Measurements from ENCODE around the gene FOS. TPM values are rescaled to one million over a fixed set of nuclear protein-coding genes. Genes with fewer than 3 reads are reported as not detected.

The FOS gene
- total RNA-seq, 1 experiment from 2014 or later = 7.9 TPM

GRCh38 chr14:75258803-75259509 lies 19.7 kb upstream of the FOS start:
- Histone ChIP-seq H3K4me1 (replicated peaks) (peaks cover 16% of the 10 kb centered on the region), H3K36me3 (no peaks in the 10 kb centered on the region), H3K9me3 (replicated peaks) (no peaks in the 10 kb centered on the region), H3K27ac (peak overlapping the region; percentile 97), H3K4me3 (peak overlapping the region; percentile 40), H3K27me3 (replicated peaks) (no peaks in the 10 kb centered on the region)
- DNase-seq (ENCODE audit: low read depth in 1 of 2, low spot score in 2 of 2) = peak; percentile 97

- H3K36me3 ChIP-seq = no peaks in the 10 kb centered on the region
- H3K4me1 ChIP-seq (replicated peaks) = peaks cover 16% of the 10 kb centered on the region
- no peaks in the 10 kb centered on the region for H3K9me3 ChIP-seq (replicated peaks)
- no peaks in the 10 kb centered on the region for H3K27me3 ChIP-seq (replicated peaks)
- H3K4me3 ChIP-seq = peak overlapping the region; percentile 40
- H3K27ac ChIP-seq = peak overlapping the region; percentile 97
- DNase-seq (ENCODE audit: low read depth in 1 of 2, low spot score in 2 of 2) = peak in 1 of 2 experiments; percentile 42
Observed at GRCh38 chr14:75259510-75259855, 19.1 kb upstream of the FOS start.

GRCh38 chr14:75260025-75260763 lies 18.4 kb upstream of the FOS start:
- DNase-seq (ENCODE audit: low read depth in 1 of 2, low spot score in 2 of 2) = no peak
- H3K9me3 ChIP-seq (replicated peaks) = no peaks in the 10 kb centered on the region
- H3K36me3 ChIP-seq = no peaks in the 10 kb centered on the region
- no peak overlapping the region for H3K4me3 ChIP-seq
- H3K27me3 ChIP-seq (replicated peaks) = no peaks in the 10 kb centered on the region
- H3K4me1 ChIP-seq (replicated peaks) = peaks cover 16% of the 10 kb centered on the region
- H3K27ac ChIP-seq = peak overlapping the region; percentile 97

GRCh38 chr14:75261820-75262219 lies 16.8 kb upstream of the FOS start:
- Histone ChIP-seq H3K27ac (no peak overlapping the region), H3K36me3 (no peaks in the 10 kb centered on the region), H3K27me3 (replicated peaks) (no peaks in the 10 kb centered on the region), H3K4me3 (no peak overlapping the region), H3K4me1 (replicated peaks) (peaks cover 25% of the 10 kb centered on the region), H3K9me3 (replicated peaks) (no peaks in the 10 kb centered on the region)
- DNase-seq (ENCODE audit: low read depth in 1 of 2, low spot score in 2 of 2) = no peak

- H3K9me3 ChIP-seq (replicated peaks) = no peaks in the 10 kb centered on the region
- H3K36me3 ChIP-seq = no peaks in the 10 kb centered on the region
- H3K27ac ChIP-seq = no peak overlapping the region
- H3K27me3 ChIP-seq (replicated peaks) = no peaks in the 10 kb centered on the region
- no peak for DNase-seq (ENCODE audit: low read depth in 1 of 2, low spot score in 2 of 2)
- H3K4me3 ChIP-seq = no peak overlapping the region
- H3K4me1 ChIP-seq (replicated peaks) = peaks cover 34% of the 10 kb centered on the region
Observed at GRCh38 chr14:75262641-75263040, 16.0 kb upstream of the FOS start.

GRCh38 chr14:75264036-75264435 lies 14.6 kb upstream of the FOS start:
- no peak overlapping the region for H3K4me3 ChIP-seq
- no peak overlapping the region for H3K27ac ChIP-seq

GRCh38 chr14:75267141-75267721 lies 11.4 kb upstream of the FOS start:
- Histone ChIP-seq H3K27me3 (replicated peaks) (no peaks in the 10 kb centered on the region), H3K4me1 (replicated peaks) (peaks cover 22% of the 10 kb centered on the region), H3K9me3 (replicated peaks) (no peaks in the 10 kb centered on the region), H3K27ac (peak overlapping the region; percentile 87), H3K36me3 (no peaks in the 10 kb centered on the region), H3K4me3 (no peak overlapping the region)
- DNase-seq (ENCODE audit: low read depth in 1 of 2, low spot score in 2 of 2) = peak in 1 of 2 experiments; percentile 80

More at GRCh38 chr14:75264036-75264435, 14.6 kb upstream of the FOS start:
- Histone ChIP-seq H3K9me3 (replicated peaks) (no peaks in the 10 kb centered on the region), H3K36me3 (no peaks in the 10 kb centered on the region), H3K27me3 (replicated peaks) (no peaks in the 10 kb centered on the region), H3K4me1 (replicated peaks) (peaks cover 31% of the 10 kb centered on the region)
- DNase-seq (ENCODE audit: low read depth in 1 of 2, low spot score in 2 of 2) = no peak

- Histone ChIP-seq H3K36me3 (no peaks in the 10 kb centered on the region), H3K4me3 (no peak overlapping the region), H3K27ac (no peak overlapping the region), H3K4me1 (replicated peaks) (peaks cover 36% of the 10 kb centered on the region), H3K27me3 (replicated peaks) (no peaks in the 10 kb centered on the region), H3K9me3 (replicated peaks) (no peaks in the 10 kb centered on the region)
- DNase-seq (ENCODE audit: low read depth in 1 of 2, low spot score in 2 of 2) = no peak
Observed at GRCh38 chr14:75268633-75269550, 9.7 kb upstream of the FOS start.

- Histone ChIP-seq H3K9me3 (replicated peaks) (no peaks in the 10 kb centered on the region), H3K36me3 (no peaks in the 10 kb centered on the region), H3K4me3 (no peak overlapping the region), H3K4me1 (replicated peaks) (peaks cover 48% of the 10 kb centered on the region), H3K27me3 (replicated peaks) (no peaks in the 10 kb centered on the region), H3K27ac (no peak overlapping the region)
- no peak for DNase-seq (ENCODE audit: low read depth in 1 of 2, low spot score in 2 of 2)
Observed at GRCh38 chr14:75271514-75271913, 7.1 kb upstream of the FOS start.

- Histone ChIP-seq H3K27me3 (replicated peaks) (no peaks in the 10 kb centered on the region), H3K4me3 (no peak overlapping the region), H3K27ac (peak overlapping the region; percentile 35), H3K9me3 (replicated peaks) (no peaks in the 10 kb centered on the region), H3K4me1 (replicated peaks) (peaks cover 45% of the 10 kb centered on the region), H3K36me3 (no peaks in the 10 kb centered on the region)
- peak; percentile 70 to 84 for DNase-seq (ENCODE audit: low read depth in 1 of 2, low spot score in 2 of 2)
Observed at GRCh38 chr14:75273272-75274049, 5.2 kb upstream of the FOS start.

GRCh38 chr14:75274050-75274898 lies 4.4 kb upstream of the FOS start:
- peak overlapping the region; percentile 35 for H3K27ac ChIP-seq
- H3K4me3 ChIP-seq = no peak overlapping the region
- H3K9me3 ChIP-seq (replicated peaks) = no peaks in the 10 kb centered on the region
- H3K36me3 ChIP-seq = no peaks in the 10 kb centered on the region
- H3K27me3 ChIP-seq (replicated peaks) = no peaks in the 10 kb centered on the region
- peaks cover 47% of the 10 kb centered on the region for H3K4me1 ChIP-seq (replicated peaks)
- no peak for DNase-seq (ENCODE audit: low read depth in 1 of 2, low spot score in 2 of 2)

- DNase-seq (ENCODE audit: low read depth in 1 of 2, low spot score in 2 of 2) = peak in 1 of 2 experiments; percentile 53
Observed at GRCh38 chr14:75274899-75275569, 3.6 kb upstream of the FOS start.

More at GRCh38 chr14:75274899-75275569, 3.6 kb upstream of the FOS start:
- Histone ChIP-seq H3K9me3 (replicated peaks) (no peaks in the 10 kb centered on the region), H3K27me3 (replicated peaks) (no peaks in the 10 kb centered on the region), H3K27ac (0 out of 2 replicates have a peak overlapping the region, but pooled peaks have one; percentile 35), H3K4me1 (replicated peaks) (peaks cover 53% of the 10 kb centered on the region), H3K4me3 (no peak overlapping the region), H3K36me3 (peaks cover 2% of the 10 kb centered on the region; the same call in 1 of the 2 replicates)
